Upper lobe of right lung (tissue), 1 donor: Measurements from ENCODE around the gene VRK1. TPM values are rescaled to one million over a fixed set of nuclear protein-coding genes. Genes with fewer than 3 reads are reported as not detected.
A peak's percentile ranks its signal among the peaks of the same experiment; 100 is the strongest.
"Not testable (repeated sequence)": the region's sequence is repeated elsewhere in the genome, so short reads cannot be mapped to it uniquely, and the experiment has no call there.

Source experiments
- ATAC-seq: fragments of 200-7000 bp; cut with Tn5 transposase; one replicate; pipeline ENCODE4 v1.9.1; 2020; ENCODE audit warnings: mild to moderate bottlenecking, moderate library complexity
- DNase-seq: peaks from one replicate; pipeline ENCODE4 v3.0.0-alpha.2; 2020
- H3K27ac ChIP-seq: fragments of 200-600 bp; one replicate; pipeline ENCODE4 v1.8.0; 2022
- H3K27me3 ChIP-seq: fragments of 200-600 bp; one replicate; pipeline ENCODE4 v1.8.0; 2022; ENCODE audit warnings: mild to moderate bottlenecking
- H3K36me3 ChIP-seq: fragments of 200-600 bp; one replicate; pipeline ENCODE4 v1.8.0; 2022
- H3K4me1 ChIP-seq: fragments of 200-600 bp; one replicate; pipeline ENCODE4 v1.8.0; 2022
- H3K4me3 ChIP-seq: fragments of 200-600 bp; one replicate; pipeline ENCODE4 v1.8.0; 2022; ENCODE audit warnings: mild to moderate bottlenecking
- H3K9me3 ChIP-seq: fragments of 200-600 bp; one replicate; pipeline ENCODE4 v1.8.0; 2022
- CTCF ChIP-seq: fragments of 200-600 bp; IDR thresholded peaks from one replicate; pipeline ENCODE4 v1.8.0; 2022; ENCODE audit warnings: antibody characterized with exemption
- intact Hi-C: fragments of 100-400 bp; cut with DNase I; formaldehyde crosslinking; loops from one replicate; pipeline ENCODE4 v1.11.0; 2022
- total RNA-seq: library from RNA; stranded (reverse); fragmentation: NEBNext Ultra II Directional; extraction: Animal tissue kit (Norgen Biotek cat#: 25700); gene quantifications from one replicate; pipeline ENCODE4 v1.2.1, GENCODE V29; 2021
- donor health status: DM: no; HTN: yes; CAD: no; lungs with severe emphysema.

VRK1 gene
- total RNA-seq, 1 donor from 2014 or later: 10.2 TPM

GRCh38 chr14:96762650-96763049, 34.5 kb upstream of the VRK1 start:
- intact Hi-C loops: no loop called here
- Histone ChIP-seq H3K9me3 (no peaks in the 10 kb centered on the region), H3K4me1 (no peaks in the 10 kb centered on the region), H3K36me3 (no peaks in the 10 kb centered on the region), H3K27me3 (no peaks in the 10 kb centered on the region), H3K4me3 (no peak overlapping the region), H3K27ac (no peak overlapping the region)
- ATAC-seq (peak; percentile 78), DNase-seq (no peak)
- no peak for TF ChIP-seq CTCF

- no peaks in the 10 kb centered on the region for H3K4me1 ChIP-seq
- H3K27ac ChIP-seq: no peak overlapping the region
- no peak for ATAC-seq
- no peaks in the 10 kb centered on the region for H3K9me3 ChIP-seq
- H3K27me3 ChIP-seq: no peaks in the 10 kb centered on the region
- TF ChIP-seq CTCF: no peak
- H3K4me3 ChIP-seq: no peak overlapping the region
- DNase-seq: no peak
- no peaks in the 10 kb centered on the region for H3K36me3 ChIP-seq
- intact Hi-C loops: no loop called here
Measured at GRCh38 chr14:96764012-96764411, 33.2 kb upstream of the VRK1 start.

GRCh38 chr14:96765205-96765604, 32.0 kb upstream of the VRK1 start:
- DNase-seq, H3K27ac ChIP-seq, H3K4me3 ChIP-seq, ATAC-seq, H3K4me1 ChIP-seq, H3K36me3 ChIP-seq, intact Hi-C loops, H3K27me3 ChIP-seq, H3K9me3 ChIP-seq: not testable (repeated sequence)

- intact Hi-C loops: no loop called here
- peaks cover 8% of the 10 kb centered on the region for H3K27me3 ChIP-seq
- H3K4me1 ChIP-seq: no peaks in the 10 kb centered on the region
- H3K27ac ChIP-seq: no peak overlapping the region
- H3K36me3 ChIP-seq: no peaks in the 10 kb centered on the region
- DNase-seq (no peak), ATAC-seq (no peak)
- no peak overlapping the region for H3K4me3 ChIP-seq
- H3K9me3 ChIP-seq: no peaks in the 10 kb centered on the region
- no peak for TF ChIP-seq CTCF
Measured at GRCh38 chr14:96772929-96773328, 24.3 kb upstream of the VRK1 start.

- ATAC-seq: no peak
- Histone ChIP-seq H3K4me1 (no peaks in the 10 kb centered on the region), H3K27me3 (no peaks in the 10 kb centered on the region), H3K36me3 (no peaks in the 10 kb centered on the region), H3K9me3 (no peaks in the 10 kb centered on the region), H3K4me3 (no peak overlapping the region), H3K27ac (no peak overlapping the region)
- intact Hi-C loops: no loop called here
- no peak for TF ChIP-seq CTCF
- DNase-seq: no peak
Measured at GRCh38 chr14:96776791-96777190, 20.4 kb upstream of the VRK1 start.

- Histone ChIP-seq H3K36me3 (no peaks in the 10 kb centered on the region), H3K27ac (no peak overlapping the region), H3K9me3 (no peaks in the 10 kb centered on the region), H3K4me1 (no peaks in the 10 kb centered on the region), H3K27me3 (no peaks in the 10 kb centered on the region), H3K4me3 (no peak overlapping the region)
- no peak for TF ChIP-seq CTCF
- ATAC-seq (no peak), DNase-seq (no peak)
- intact Hi-C loops: no loop called here
Measured at GRCh38 chr14:96780500-96780899, 16.7 kb upstream of the VRK1 start.
